Spleen (tissue), 11 donors: ENCODE measurements around the gene LRRN4. TPM values are rescaled to one million over a fixed set of nuclear protein-coding genes. Genes with fewer than 3 reads are reported as not detected.

Source experiments
- DNase-seq: peaks from one replicate; pipeline ENCODE4 v3.0.0-alpha.2; 2020
- H3K27ac ChIP-seq, 8 donors: fragments of 200-600 bp; sonication (generic) in 7 of 8; 1 replicate in 4 of 8; 2 replicates in 4 of 8; pipeline versions ENCODE4 v1.5.0 to v1.8.0; 2016 to 2021; ENCODE audit warnings: inconsistent platforms in 4 of 8, mild to moderate bottlenecking in 4 of 8, moderate library complexity in 1 of 8
- H3K27me3 ChIP-seq, 7 donors: fragments of 200-600 bp; sonication (generic) in 6 of 7; replicated peaks in 1 of 7; 1 replicate in 4 of 7; 2 replicates in 3 of 7; pipeline versions ENCODE4 v1.5.0 to v1.8.0; 2016 to 2021; ENCODE audit warnings: inconsistent platforms in 3 of 7, mild to moderate bottlenecking in 1 of 7
- H3K36me3 ChIP-seq, 6 donors: fragments of 200-600 bp; sonication (generic) in 5 of 6; 1 replicate in 4 of 6; 2 replicates in 2 of 6; pipeline versions ENCODE4 v1.5.0 to v1.8.0; 2016 to 2021; ENCODE audit warnings: inconsistent platforms in 2 of 6
- H3K4me1 ChIP-seq, 6 donors: fragments of 200-600 bp; sonication (generic) in 5 of 6; 1 replicate in 3 of 6; 2 replicates in 3 of 6; pipeline versions ENCODE4 v1.5.0 to v1.8.0; 2016 to 2021; ENCODE audit warnings: inconsistent platforms in 3 of 6
- H3K4me3 ChIP-seq, 8 donors: fragments of 200-600 bp; sonication (generic) in 7 of 8; 1 replicate in 4 of 8; 2 replicates in 4 of 8; pipeline versions ENCODE4 v1.5.0 to v1.8.0; 2016 to 2021; ENCODE audit warnings: inconsistent platforms in 4 of 8, mild to moderate bottlenecking in 4 of 8, moderate library complexity in 2 of 8
- H3K9me3 ChIP-seq, 8 donors: fragments of 200-600 bp; sonication (generic) in 7 of 8; 1 replicate in 4 of 8; 2 replicates in 4 of 8; pipeline versions ENCODE4 v1.5.0 to v1.8.0; 2016 to 2021; ENCODE audit warnings: inconsistent platforms in 4 of 8
- POLR2A ChIP-seq, 3 donors: fragments of 450-650 bp; IDR thresholded peaks; one replicate each; pipeline ENCODE4 v1.5.1; 2017; ENCODE audit warnings: antibody characterized with exemption in 3 of 3, mild to moderate bottlenecking in 1 of 3
- POLR2AphosphoS5 ChIP-seq, 3 donors: sonication (generic); formaldehyde crosslinking; IDR thresholded peaks; one replicate each; pipeline ENCODE4 v1.5.1; 2017; ENCODE audit warnings: antibody characterized with exemption in 3 of 3
- WGBS, 5 donors: extraction: QIAGEN DNeasy Blood & Tissue Kit in 3 of 5; methylation state at CpG; one replicate each; pipeline versions ENCODE4 v1.1.5 to v1.1.7; 2013 to 2018; 5-methylcytosine and 5-hydroxymethylcytosine counted together
- intact Hi-C: fragments of 100-400 bp; cut with DNase I; formaldehyde crosslinking; loops from one replicate; pipeline ENCODE4 v1.15.0; 2023; ENCODE audit warnings: low total_unique reads
- polyA plus RNA-seq, 3 donors: library from polyadenylated mRNA; stranded (reverse); fragments of 200-250 nt; gene quantifications; one replicate each; pipeline ENCODE4 v1.2.1, GENCODE V29; 2013
- total RNA-seq, 7 donors: library from RNA; depleted of rRNA in 3 of 7; stranded (reverse); fragments of >200 nt in 3 of 7; fragmentation: NEBNext Ultra II Directional in 4 of 7; extraction: Animal tissue kit (Norgen Biotek cat#: 25700) in 4 of 7; gene quantifications; one replicate each; pipeline versions ENCODE4 v1.1.0 to v1.2.1, GENCODE V29; 2016 to 2021
- TF ChIP-seq, protein P1 (sequence below), 11 experiments: fragments of 200-600 bp in 7 of 11; fragments of 450-650 bp in 4 of 11; sonication (generic) in 4 of 11; IDR thresholded peaks in 8 of 11; conservative IDR thresholded peaks in 3 of 11; 1 replicate in 7 of 11; 2 replicates in 4 of 11; pipeline versions ENCODE4 v1.4.0 to v1.8.0; 2016 to 2021; ENCODE audit warnings: antibody characterized with exemption in 11 of 11, inconsistent platforms in 4 of 11, mild to moderate bottlenecking in 1 of 11
- donor health status: healthy with polysubstance abuse.
- donor health status: DM: no; HTN: no; CAD: no; lungs with moderate emphysema.
- donor health status: DM: no; HTN: no; CAD: no.
- donor health status: Bipolar disorder and iron deficiency.
- donor health status: healthy.
- donor health status: DM: no; HTN: no; CAD: no.
- donor health status: DM: yes; HTN: yes; CAD: no.

Gene LRRN4
- total and polyA plus RNA-seq, 10 donors: 0.13 to 0.18 TPM; not detected in 8

DNA sequence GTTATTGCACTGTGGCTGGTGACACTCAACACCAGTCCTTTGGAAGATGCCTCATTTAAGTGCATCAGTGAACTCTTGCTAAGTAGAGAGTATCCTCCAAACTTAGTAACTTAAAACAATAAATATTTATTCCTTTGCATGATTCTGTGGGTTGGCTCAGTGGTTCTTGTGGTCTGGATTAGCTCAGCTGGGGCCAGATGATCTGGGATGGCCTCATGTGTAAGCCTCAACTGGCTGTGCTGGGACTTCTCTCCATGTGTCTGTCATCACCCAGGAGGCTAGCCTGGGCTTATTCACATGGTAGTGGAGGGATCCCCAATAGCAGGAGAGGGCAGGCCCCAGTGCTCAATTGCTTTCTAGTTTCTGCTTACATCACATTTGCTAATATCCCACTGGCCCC, 8.3 kb downstream of the LRRN4 start:
- H3K27me3 ChIP-seq: peaks cover 0 to 4% (median 0%) of the 10 kb centered on the region in 7 donors
- H3K4me1 ChIP-seq: no peaks in the 10 kb centered on the region
- no peaks in the 10 kb centered on the region for H3K9me3 ChIP-seq
- DNase-seq: no peak
- no peak overlapping the region for H3K27ac ChIP-seq
- intact Hi-C loops: no loop called here
- TF ChIP-seq POLR2AphosphoS5 (IDR thresholded peaks at IDR 0.05) (no peak), POLR2A (IDR thresholded peaks at IDR 0.05) (no peak)
- TF ChIP-seq, protein P1, sequence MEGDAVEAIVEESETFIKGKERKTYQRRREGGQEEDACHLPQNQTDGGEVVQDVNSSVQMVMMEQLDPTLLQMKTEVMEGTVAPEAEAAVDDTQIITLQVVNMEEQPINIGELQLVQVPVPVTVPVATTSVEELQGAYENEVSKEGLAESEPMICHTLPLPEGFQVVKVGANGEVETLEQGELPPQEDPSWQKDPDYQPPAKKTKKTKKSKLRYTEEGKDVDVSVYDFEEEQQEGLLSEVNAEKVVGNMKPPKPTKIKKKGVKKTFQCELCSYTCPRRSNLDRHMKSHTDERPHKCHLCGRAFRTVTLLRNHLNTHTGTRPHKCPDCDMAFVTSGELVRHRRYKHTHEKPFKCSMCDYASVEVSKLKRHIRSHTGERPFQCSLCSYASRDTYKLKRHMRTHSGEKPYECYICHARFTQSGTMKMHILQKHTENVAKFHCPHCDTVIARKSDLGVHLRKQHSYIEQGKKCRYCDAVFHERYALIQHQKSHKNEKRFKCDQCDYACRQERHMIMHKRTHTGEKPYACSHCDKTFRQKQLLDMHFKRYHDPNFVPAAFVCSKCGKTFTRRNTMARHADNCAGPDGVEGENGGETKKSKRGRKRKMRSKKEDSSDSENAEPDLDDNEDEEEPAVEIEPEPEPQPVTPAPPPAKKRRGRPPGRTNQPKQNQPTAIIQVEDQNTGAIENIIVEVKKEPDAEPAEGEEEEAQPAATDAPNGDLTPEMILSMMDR (IDR thresholded peaks at IDR 0.05 in 8 of 11, conservative IDR thresholded peaks at IDR 0.05 in 3 of 11): no peak
- peaks cover 0 to 21% (median 19%) of the 10 kb centered on the region in 6 donors for H3K36me3 ChIP-seq
- H3K4me3 ChIP-seq: no peak overlapping the region

DNA sequence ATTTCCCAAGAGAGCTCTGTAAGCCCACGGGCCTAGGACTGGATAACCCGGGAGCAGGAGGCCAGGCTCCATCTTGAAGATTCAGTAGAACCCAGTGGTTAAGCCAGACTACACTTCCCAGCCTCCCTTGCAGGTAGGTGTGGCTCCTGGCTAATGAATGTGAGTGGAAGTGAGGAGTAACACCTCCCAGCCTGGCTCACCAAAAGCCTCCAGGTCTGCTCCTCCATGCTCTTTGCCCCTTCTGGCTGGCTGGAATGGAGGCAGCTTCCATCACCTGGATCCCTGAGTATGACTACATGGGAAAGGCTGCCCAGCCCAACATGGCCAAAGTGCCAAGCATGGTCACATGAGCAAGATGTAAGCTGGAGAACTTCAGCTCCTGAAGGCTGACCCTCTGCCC, 9.7 kb downstream of the LRRN4 start:
- H3K4me1 ChIP-seq: no peaks in the 10 kb centered on the region
- no peak overlapping the region for H3K27ac ChIP-seq
- TF ChIP-seq POLR2A (IDR thresholded peaks at IDR 0.05) (no peak), POLR2AphosphoS5 (IDR thresholded peaks at IDR 0.05) (no peak)
- TF ChIP-seq, protein P1 (IDR thresholded peaks at IDR 0.05 in 8 of 11, conservative IDR thresholded peaks at IDR 0.05 in 3 of 11): no peak
- 83 to 92% (median 90%) methylated on average over 1 to 2 of the region's 2 CpGs for WGBS, 5 donors
- no peak for DNase-seq
- intact Hi-C loops: no loop called here
- H3K36me3 ChIP-seq: peaks cover 0 to 36% (median 26%) of the 10 kb centered on the region in 6 donors
- no peak overlapping the region for H3K4me3 ChIP-seq
- H3K9me3 ChIP-seq: no peaks in the 10 kb centered on the region
- no peaks in the 10 kb centered on the region for H3K27me3 ChIP-seq

DNA sequence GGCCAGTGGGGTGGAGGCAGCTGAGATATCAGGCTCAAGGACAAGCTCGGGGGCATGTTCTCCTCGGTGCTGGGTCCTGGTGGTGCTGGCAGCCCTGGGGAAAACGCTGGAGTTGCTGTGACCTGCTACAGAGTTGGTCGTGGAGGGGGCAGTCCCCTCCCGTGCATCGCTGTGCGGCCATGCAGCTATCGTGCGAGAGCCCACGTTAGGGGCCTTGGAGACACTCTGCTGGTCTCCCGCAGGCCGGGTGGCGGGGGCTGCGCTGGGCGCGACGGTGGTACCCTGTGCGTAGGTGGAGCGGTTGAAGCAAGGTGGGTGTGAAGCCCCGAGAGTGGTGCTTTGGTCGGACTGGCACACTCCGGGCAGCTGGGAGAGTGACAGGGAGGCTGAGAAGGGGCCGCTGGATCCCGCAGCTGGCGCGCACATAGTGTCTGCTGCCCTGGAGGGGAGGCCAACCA, 12.0 kb downstream of the LRRN4 start:
- intact Hi-C loops: no loop called here
- WGBS, 5 donors: 94 to 96% (median 95%) methylated on average over 26 of the region's 26 CpGs
- TF ChIP-seq, protein P1 (IDR thresholded peaks at IDR 0.05 in 8 of 11, conservative IDR thresholded peaks at IDR 0.05 in 3 of 11): no peak
- TF ChIP-seq POLR2AphosphoS5 (IDR thresholded peaks at IDR 0.05): peak in 1 of 3 donors; percentile 18
- Histone ChIP-seq H3K4me1 (no peaks in the 10 kb centered on the region), H3K9me3 (no peaks in the 10 kb centered on the region), H3K4me3 (no peak overlapping the region), H3K27ac (no peak overlapping the region), H3K27me3 (no peaks in the 10 kb centered on the region), H3K36me3 (peaks cover 0 to 59% (median 47%) of the 10 kb centered on the region in 6 donors)
- DNase-seq: no peak

DNA sequence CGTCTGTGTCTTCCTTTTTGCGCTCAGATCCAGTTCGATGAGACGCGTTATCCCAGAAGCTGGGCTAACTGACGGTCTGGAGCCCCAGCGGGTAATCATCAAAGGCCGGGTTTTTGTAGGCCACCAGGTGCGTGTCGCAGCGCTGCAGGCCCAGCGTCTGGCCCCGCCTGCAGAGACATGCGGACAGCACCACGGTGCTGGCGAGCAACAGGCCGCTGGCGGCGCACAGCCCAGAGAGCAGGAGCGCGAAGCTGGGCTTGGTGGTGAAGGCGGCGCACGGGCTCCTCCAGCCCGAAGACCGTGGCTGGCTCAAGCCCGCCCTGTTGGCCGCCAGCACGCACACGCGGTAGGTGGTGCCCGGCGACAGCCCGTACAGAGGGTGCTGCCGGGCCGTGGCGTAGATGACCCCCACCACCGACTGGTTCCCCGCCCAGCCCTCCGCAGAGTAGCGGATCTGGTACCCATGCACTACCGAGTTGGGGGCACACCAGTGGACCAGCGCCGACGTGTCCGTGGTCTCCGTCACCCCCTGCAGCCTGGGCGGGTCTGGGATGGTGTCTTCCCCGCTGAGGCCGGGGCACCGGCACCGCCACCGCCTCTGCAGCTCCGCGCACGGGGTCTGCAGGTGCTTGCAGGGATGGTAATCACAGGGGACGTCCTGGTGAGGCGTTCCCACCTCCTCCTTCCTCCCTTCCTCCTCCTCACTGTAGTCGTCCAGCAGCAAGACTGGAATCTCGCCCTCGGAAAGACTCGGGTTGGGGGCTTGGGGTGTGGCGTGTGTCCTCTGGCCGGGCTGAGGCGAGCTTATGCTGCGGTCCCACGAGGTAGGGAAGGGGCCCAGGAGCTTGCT, 12.7 kb downstream of the LRRN4 start:
- Histone ChIP-seq H3K4me1 (no peaks in the 10 kb centered on the region), H3K4me3 (no peak overlapping the region), H3K36me3 (peaks cover 0 to 65% (median 54%) of the 10 kb centered on the region in 6 donors), H3K9me3 (no peaks in the 10 kb centered on the region), H3K27me3 (no peaks in the 10 kb centered on the region), H3K27ac (no peak overlapping the region)
- intact Hi-C loops: no loop called here
- 91 to 95% (median 94%) methylated on average over 44 to 67 of the region's 67 CpGs for WGBS, 5 donors
- TF ChIP-seq, protein P1 (IDR thresholded peaks at IDR 0.05 in 8 of 11, conservative IDR thresholded peaks at IDR 0.05 in 3 of 11): no peak
- TF ChIP-seq POLR2A (IDR thresholded peaks at IDR 0.05) (no peak), POLR2AphosphoS5 (IDR thresholded peaks at IDR 0.05) (peak in 1 of 3 donors; percentile 46)
- DNase-seq: no peak
